GM18526 (cell line): ENCODE measurements around the gene SCAF1.

Experiments
- POLR2A ChIP-seq: IDR thresholded peaks from 3 replicates; pipeline ENCODE4 v1.6.1; 2011; ENCODE audit not compliant: insufficient read length; ENCODE audit errors: extremely low read depth

SCAF1 gene

GRCh38 chr19:49681830-49682229 is 39.8 kb downstream of the SCAF1 start:
- TF ChIP-seq POLR2A: no peak

DNA sequence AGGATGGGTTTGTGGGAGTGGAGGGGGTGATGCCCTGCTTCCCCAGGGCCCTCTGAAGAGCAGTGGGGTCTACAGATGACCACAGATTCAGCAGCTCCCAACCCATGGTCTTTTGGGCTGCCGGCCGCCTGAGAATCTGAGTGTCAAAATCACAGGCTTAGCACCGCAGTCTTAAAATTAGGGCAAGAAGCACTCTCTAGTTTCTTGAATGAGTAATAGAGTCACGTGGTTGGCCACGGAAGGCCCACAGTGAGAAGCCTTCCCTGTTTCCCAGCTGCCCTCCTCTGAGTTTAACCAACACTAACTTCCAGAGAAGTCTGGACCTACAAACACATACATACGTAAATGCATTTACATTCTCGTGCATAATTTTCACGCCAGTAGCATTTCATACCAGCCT is 40.3 kb downstream of the SCAF1 start:
- TF ChIP-seq POLR2A: no peak

DNA sequence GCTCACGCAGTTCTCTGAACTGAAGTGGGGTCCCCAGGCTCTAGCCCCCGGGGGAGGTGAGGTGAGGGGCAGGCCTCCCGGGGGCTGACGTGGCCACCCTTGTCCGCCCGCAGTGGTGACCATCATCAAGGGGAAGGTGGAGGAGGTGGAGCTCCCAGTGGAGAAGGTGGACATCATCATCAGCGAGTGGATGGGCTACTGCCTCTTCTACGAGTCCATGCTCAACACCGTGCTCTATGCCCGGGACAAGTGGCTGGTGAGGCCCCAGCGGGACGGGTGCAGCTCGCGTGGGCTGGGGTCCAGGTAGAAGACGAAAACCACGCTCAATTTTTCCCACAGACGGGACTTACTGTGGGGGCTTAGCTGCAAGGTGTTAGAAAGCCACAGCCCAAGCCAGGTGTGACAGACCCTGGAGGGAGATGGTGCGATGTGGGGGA is 41.8 kb downstream of the SCAF1 start:
- no peak for TF ChIP-seq POLR2A

DNA sequence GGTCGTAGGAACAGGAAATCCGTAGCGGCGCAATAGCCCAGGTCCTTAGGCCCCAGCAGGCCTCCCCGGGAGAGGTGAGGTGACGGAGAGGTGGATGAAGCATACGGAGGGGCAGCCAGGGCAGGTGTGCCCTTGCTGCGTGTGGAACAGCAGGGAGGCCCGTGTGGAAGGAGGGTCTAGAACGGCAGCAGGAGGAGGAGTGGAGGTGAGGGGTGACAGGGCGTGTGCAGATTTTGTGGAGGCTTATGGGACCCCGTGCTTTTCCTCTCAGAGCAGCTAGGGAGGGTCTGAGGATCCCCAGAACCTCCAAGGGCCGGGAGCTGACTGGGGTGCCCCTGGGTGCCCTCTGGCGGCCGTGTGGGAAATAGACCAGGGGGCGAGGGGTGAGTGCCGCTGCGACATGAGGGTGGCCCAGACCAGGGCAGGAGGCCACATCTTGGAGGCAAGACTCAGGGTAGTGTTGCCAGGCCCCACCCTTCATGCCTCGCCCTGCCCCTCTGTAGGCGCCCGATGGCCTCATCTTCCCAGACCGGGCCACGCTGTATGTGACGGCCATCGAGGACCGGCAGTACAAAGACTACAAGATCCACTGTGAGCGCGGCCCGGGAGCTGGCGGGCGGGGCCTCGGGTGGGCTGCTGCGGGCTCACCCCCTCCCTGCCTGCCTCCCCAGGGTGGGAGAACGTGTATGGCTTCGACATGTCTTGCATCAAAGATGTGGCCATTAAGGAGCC is 42.4 kb downstream of the SCAF1 start:
- no peak for TF ChIP-seq POLR2A

GRCh38 chr19:49684983-49685553 is 43.1 kb downstream of the SCAF1 start:
- no peak for TF ChIP-seq POLR2A

GRCh38 chr19:49685845-49686332 is 43.9 kb downstream of the SCAF1 start:
- TF ChIP-seq POLR2A: no peak

DNA sequence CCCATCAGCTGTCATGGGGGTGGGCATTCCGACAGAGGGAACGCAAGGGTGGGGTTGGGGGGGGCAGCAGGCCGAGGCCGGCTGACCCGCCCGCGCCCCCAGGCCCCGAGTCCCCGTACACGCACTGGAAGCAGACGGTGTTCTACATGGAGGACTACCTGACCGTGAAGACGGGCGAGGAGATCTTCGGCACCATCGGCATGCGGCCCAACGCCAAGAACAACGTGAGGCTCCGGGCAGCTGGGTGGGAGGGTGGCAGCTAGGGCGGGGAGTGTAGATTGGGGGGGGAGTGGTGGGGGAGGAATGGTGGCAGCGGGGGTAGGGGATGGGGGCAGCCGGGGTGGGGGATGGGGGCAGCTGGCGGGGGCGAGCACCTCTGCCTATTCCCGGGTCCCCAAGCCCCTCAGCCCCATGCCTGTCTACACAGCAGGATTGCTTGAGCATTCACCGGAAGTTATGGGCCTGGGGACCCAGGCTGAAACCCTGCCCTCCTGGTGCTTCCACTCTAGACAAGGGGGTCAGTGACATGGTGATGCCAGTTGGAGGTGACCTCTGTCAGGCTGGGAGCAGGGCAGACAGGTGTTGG is 44.6 kb downstream of the SCAF1 start:
- TF ChIP-seq POLR2A: no peak

GRCh38 chr19:49687150-49687549 is 45.1 kb downstream of the SCAF1 start:
- TF ChIP-seq POLR2A: no peak

GRCh38 chr19:49687566-49688316 is 45.7 kb downstream of the SCAF1 start:
- TF ChIP-seq POLR2A: no peak

GRCh38 chr19:49688531-49689132 is 46.6 kb downstream of the SCAF1 start:
- TF ChIP-seq POLR2A: no peak

DNA sequence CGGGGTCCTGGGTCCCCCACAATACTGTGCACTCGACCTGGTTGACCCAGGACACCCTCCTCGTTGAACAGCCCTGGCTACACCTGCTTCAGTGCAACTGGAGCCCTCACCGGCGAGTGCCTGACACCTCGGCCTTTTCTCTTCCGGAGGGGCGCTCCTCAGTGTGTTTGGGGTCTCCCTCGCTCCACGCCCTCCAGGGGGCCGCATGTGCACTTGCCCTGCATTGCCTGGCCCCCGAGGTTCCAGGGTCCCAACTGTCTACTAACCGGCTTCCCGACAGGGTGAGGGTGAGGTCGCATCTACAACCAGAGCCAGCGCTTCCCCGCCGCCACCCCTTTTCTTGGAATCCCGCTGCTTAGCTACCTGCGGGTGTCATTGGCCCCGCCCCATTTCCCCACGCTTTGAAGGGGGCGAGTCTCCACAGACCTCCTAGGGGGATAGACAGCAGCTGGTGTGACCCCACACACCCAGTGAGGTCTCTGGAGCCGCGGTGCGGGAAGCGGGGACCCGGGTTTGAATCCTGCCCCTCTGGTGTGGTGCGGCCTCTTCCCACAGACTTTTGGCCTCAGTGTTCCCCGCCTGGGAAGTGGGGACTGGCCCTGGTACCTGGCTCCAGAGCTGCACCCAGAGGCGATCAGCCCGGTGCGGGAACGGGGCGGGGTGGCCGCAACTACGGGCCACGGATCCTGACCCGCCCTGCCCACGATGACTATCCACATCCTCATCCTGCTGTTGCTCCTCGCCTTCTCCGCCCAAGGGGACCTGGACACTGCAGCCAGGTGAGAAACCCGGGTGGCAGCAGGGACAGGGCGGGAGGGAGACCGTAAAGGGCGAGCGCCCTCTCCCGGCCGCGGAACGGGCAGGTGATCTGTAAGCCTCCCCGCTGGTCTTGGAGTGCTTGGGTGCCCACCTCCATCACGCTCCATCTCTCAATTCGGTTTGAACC is 47.4 kb downstream of the SCAF1 start, which contains the start of gene ADM5:
ADM5 (plus strand) TSS at position 462 of the 946 bp plus-strand sequence; CDS start at position 706, 244 bp downstream.
- TF ChIP-seq POLR2A: no peak

DNA sequence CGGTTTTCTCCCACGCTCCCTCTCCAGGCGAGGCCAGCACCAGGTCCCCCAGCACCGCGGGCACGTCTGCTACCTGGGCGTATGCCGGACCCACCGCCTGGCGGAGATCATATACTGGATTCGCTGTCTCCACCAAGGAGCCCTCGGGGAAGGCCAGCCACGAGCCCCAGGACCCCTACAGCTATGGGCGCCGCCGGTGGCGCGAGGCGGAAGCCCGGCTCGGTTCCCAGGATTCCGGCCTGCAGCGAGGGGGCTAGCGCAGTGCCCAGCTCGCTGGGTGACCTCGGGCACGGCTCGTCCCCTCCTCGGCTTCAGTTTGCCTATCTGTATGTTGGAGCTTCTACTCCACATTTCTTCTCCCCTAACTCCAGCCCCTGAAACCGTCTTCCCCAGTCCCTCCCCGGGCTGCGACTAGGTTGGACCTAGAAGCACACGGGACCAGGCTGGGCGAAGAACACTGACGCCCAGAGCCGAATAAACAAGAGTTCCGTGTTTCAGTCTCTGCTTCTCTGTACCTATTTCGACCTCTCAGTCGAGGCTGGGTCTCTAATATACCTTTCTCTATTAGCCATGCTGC is 48.2 kb downstream of the SCAF1 start:
- TF ChIP-seq POLR2A: no peak

DNA sequence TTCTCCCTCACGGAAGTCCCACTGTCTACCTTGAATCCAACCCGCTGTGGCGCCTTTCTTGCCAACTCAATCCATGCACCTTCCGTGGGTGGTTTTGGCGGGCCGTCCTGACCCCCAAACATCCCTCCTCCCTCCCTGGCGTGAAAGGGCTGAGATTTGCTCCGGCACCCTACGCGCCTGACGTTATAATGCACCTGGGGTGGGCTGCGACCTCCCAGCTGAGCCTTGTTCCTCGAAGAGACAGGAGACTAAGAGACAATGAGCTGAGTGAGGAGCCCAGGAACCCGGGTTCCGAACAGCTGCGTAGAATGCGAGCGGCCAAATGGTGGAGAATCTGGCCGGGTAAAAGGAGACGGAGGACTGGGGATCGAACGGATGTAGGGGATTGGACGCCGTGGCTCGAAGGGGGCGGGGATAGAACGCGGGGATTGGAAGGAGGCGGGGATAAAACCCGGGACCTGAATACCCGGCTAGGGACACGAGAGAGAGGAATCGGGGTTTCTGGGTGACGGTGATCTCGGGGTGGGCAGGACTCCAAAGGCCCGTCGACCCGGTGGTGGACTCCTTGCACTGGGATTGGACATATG is 48.7 kb downstream of the SCAF1 start, which contains the start of gene CPT1C:
CPT1C (plus strand) TSS at position 461 of the 587 bp plus-strand sequence. CDS start 1,137 bp downstream, outside the sequence.
- TF ChIP-seq POLR2A: no peak
